B cell (primary cell): ENCODE data around the gene SLC6A6. TPM values are rescaled to one million over a fixed set of nuclear protein-coding genes. Genes with fewer than 3 reads are reported as not detected.

ENCODE experiments used
- ATAC-seq: fragments of 200-7000 bp; cut with Tn5 transposase; one replicate; pipeline ENCODE4 v1.10.0; 2021; ENCODE audit warnings: low read depth, mild to moderate bottlenecking, moderate number of reproducible peaks, moderate library complexity
- CTCF ChIA-PET: fragments of 350-600 bp; sonication (Branson Sonifier 250); formaldehyde crosslinking; loops from one replicate; lab custom pipeline; 2021; ENCODE audit warnings: antibody characterized with exemption, inconsistent platforms; lab: Charles Lee
- POLR2A ChIA-PET: fragments of 350-600 bp; sonication (Branson Sonifier 250); formaldehyde crosslinking; loops from one replicate; lab custom pipeline; 2021; ENCODE audit warnings: antibody characterized with exemption; lab: Charles Lee
- DNase-seq: peaks from one replicate; pipeline ENCODE4 v3.0.0; 2013
- H2AFZ ChIP-seq: 2 replicates; pipeline ENCODE4 v1.6.1; 2012; ENCODE audit warnings: mild to moderate bottlenecking, low read depth, low read length; ENCODE audit not compliant: insufficient read depth, poor library complexity, severe bottlenecking
- H3K27ac ChIP-seq, 2 donors: 1 replicate in 1 of 2; 2 replicates in 1 of 2; pipeline ENCODE4 v1.5.1; 2012 to 2013; ENCODE audit warnings: low read length in 2 of 2, mild to moderate bottlenecking in 2 of 2, moderate library complexity in 1 of 2
- H3K27me3 ChIP-seq, 4 experiments: fragments of 200-600 bp in 1 of 4; sonication (generic) in 1 of 4; replicated peaks in 1 of 4; 1 replicate in 2 of 4; 2 replicates in 2 of 4; pipeline versions ENCODE4 v1.6.1 to v1.7.0; 2013 to 2016; ENCODE audit warnings: low read length in 3 of 4, mild to moderate bottlenecking in 2 of 4, mixed read lengths in 1 of 4, moderate library complexity in 1 of 4; ENCODE audit not compliant: insufficient read depth in 4 of 4, control insufficient read depth in 3 of 4; ENCODE audit errors: control extremely low read depth in 1 of 4
- H3K36me3 ChIP-seq, 2 experiments: replicated peaks in 1 of 2; 1 replicate in 1 of 2; 2 replicates in 1 of 2; pipeline versions ENCODE4 v1.6.1 to v1.7.1; 2013; ENCODE audit warnings: low read length in 1 of 2; ENCODE audit not compliant: insufficient read depth in 2 of 2, control insufficient read depth in 1 of 2; ENCODE audit errors: control extremely low read depth in 1 of 2, extremely low read depth in 1 of 2
- H3K4me1 ChIP-seq, 2 donors: fragments of 200-600 bp in 1 of 2; sonication (generic) in 1 of 2; 1 replicate in 1 of 2; 2 replicates in 1 of 2; pipeline versions ENCODE4 v1.5.1 to v1.6.1; 2013 to 2017; ENCODE audit warnings: low read length in 2 of 2; ENCODE audit not compliant: control insufficient read depth in 2 of 2, insufficient read depth in 2 of 2
- H3K4me2 ChIP-seq: replicated peaks from 2 replicates; pipeline ENCODE3; 2012; ENCODE audit warnings: mild to moderate bottlenecking, low read depth, low read length; ENCODE audit not compliant: poor library complexity, severe bottlenecking
- H3K4me3 ChIP-seq, 5 experiments: fragments of 200-600 bp in 1 of 5; sonication (generic) in 1 of 5; 1 replicate in 3 of 5; 2 replicates in 2 of 5; pipeline versions ENCODE4 v1.5.1 to v1.7.0; 2011 to 2016; ENCODE audit warnings: low read length in 4 of 5, mild to moderate bottlenecking in 4 of 5, low read depth in 2 of 5, control low read depth in 1 of 5, moderate library complexity in 1 of 5; ENCODE audit not compliant: insufficient read depth in 1 of 5; ENCODE audit errors: control extremely low read depth in 1 of 5, extremely low read depth in 1 of 5
- H3K79me2 ChIP-seq: fragments of 200-600 bp; sonication (generic); one replicate; pipeline ENCODE4 v1.6.0; 2016; ENCODE audit warnings: low read length; ENCODE audit not compliant: control insufficient read depth, insufficient read depth
- H3K9ac ChIP-seq: fragments of 200-600 bp; sonication (generic); 2 replicates; pipeline ENCODE4 v1.6.1; 2017; ENCODE audit warnings: mild to moderate bottlenecking, low read length, moderate library complexity
- H3K9me3 ChIP-seq, 3 donors: one replicate each; pipeline versions ENCODE4 v1.6.1 to v1.7.1; 2013; ENCODE audit warnings: low read length in 2 of 3; ENCODE audit not compliant: control insufficient read depth in 2 of 3, insufficient read depth in 1 of 3; ENCODE audit errors: control extremely low read depth in 1 of 3
- H4K20me1 ChIP-seq: 2 replicates; pipeline ENCODE4 v1.6.0; 2012; ENCODE audit warnings: mild to moderate bottlenecking, low read length; ENCODE audit not compliant: insufficient read depth, control insufficient read depth, poor library complexity, severe bottlenecking
- H3K27ac Mint-ChIP-seq: one replicate; pipeline ENCODE4 v1.8.0; 2021; ENCODE audit warnings: mixed read lengths
- H3K27me3 Mint-ChIP-seq: one replicate; pipeline ENCODE4 v1.8.0; 2021; ENCODE audit warnings: mixed read lengths
- H3K4me1 Mint-ChIP-seq: one replicate; pipeline ENCODE4 v1.8.0; 2021; ENCODE audit warnings: mixed read lengths
- H3K4me3 Mint-ChIP-seq: one replicate; pipeline ENCODE4 v1.8.0; 2021; ENCODE audit warnings: mixed read lengths
- H3K9me3 Mint-ChIP-seq: one replicate; pipeline ENCODE4 v1.8.0; 2022; ENCODE audit warnings: mixed read lengths; ENCODE audit not compliant: insufficient read depth
- CTCF ChIP-seq: fragments of 200-600 bp; IDR thresholded peaks from one replicate; pipeline ENCODE4 v1.8.0; 2022; ENCODE audit warnings: antibody characterized with exemption, mild to moderate bottlenecking
- EZH2 ChIP-seq: IDR thresholded peaks from 2 replicates; pipeline ENCODE4 v1.6.1; 2012; ENCODE audit warnings: borderline replicate concordance, low read depth, mild to moderate bottlenecking, moderate library complexity, low read length; ENCODE audit not compliant: insufficient read depth, poor library complexity, severe bottlenecking
- WGBS: methylation state at CpG from one replicate; pipeline ENCODE4 v1.1.5; 2013; ENCODE audit warnings: missing lambda C conversion rate; ENCODE audit not compliant: insufficient coverage; 5-methylcytosine and 5-hydroxymethylcytosine counted together
- intact Hi-C: fragments of 100-400 bp; cut with micrococcal nuclease; formaldehyde crosslinking; loops from one replicate; pipeline ENCODE4 v1.10.0; 2022
- polyA minus RNA-seq: library from RNA; depleted of rRNA, polyadenylated mRNA; stranded (reverse); fragments of >200 nt; gene quantifications from 2 replicates; pipeline ENCODE4 v1.2.3, GENCODE V29; 2012
- polyA plus RNA-seq: library from polyadenylated mRNA; depleted of rRNA; stranded (reverse); fragments of >200 nt; gene quantifications from 2 replicates; pipeline ENCODE4 v1.2.3, GENCODE V29; 2012
- total RNA-seq, 2 donors: library from RNA; stranded (reverse); fragments of 120-200 nt in 1 of 2; gene quantifications; 1 replicate in 1 of 2; 2 replicates in 1 of 2; pipeline versions ENCODE4 v1.2.3 to v1.2.4, GENCODE V29; 2013 to 2022

Gene SLC6A6
- 48.7 and 50.1 TPM in 2 replicates for total RNA-seq
- 15.9 TPM for total RNA-seq (2013)
- 31.3 and 34.2 TPM in 2 replicates for polyA plus RNA-seq
- 34.8 and 54.2 TPM in 2 replicates for polyA minus RNA-seq

- peak within 1 kb of the TSS; percentile 92 for H3K9ac ChIP-seq
- TF ChIP-seq CTCF (peak; percentile 67), EZH2 (no peak)
- intact Hi-C loops = loop anchor here (1.0 to 10.0 kb wide), 8 partner anchors 24 to 508 kb away; partner anchors contain the start of genes CHCHD4, LSM3 and XPC
- H3K27me3 Mint-ChIP-seq = no peaks in the 10 kb centered on the region
- no peaks in the 10 kb centered on the region for H3K27me3 ChIP-seq
- DNase-seq (peak; percentile 97), ATAC-seq (peak; percentile 80)
- ChIA-PET CTCF (interaction anchor here (1.0 to 4.9 kb wide), 11 partner anchors 11 to 199 kb away, joined by 3 to 40 read pairs (median 8); no protein-coding TSS in a partner anchor), POLR2A (interaction anchor here (0.6 to 3.3 kb wide), 8 partner anchors 9 to 730 kb away, joined by 3 to 38 read pairs (median 6); no protein-coding TSS in a partner anchor)
- peaks cover 60% of the 10 kb centered on the region for H3K4me1 Mint-ChIP-seq
- peak within 1 kb of the TSS; percentile 94 for H3K4me2 ChIP-seq
- peak within 1 kb of the TSS; percentile 53 to 87 (median 85) for H3K4me3 ChIP-seq
- H3K4me3 Mint-ChIP-seq = peak within 1 kb of the TSS; percentile 99
- H3K9me3 Mint-ChIP-seq = no peaks in the 10 kb centered on the region
- H4K20me1 ChIP-seq = peaks cover 42% of the 10 kb centered on the region
- no peaks in the 10 kb centered on the region for H3K9me3 ChIP-seq
- under 1% methylated on average over 59 of the region's 59 CpGs for WGBS
- peaks cover 0 to 5% of the 10 kb centered on the region in 2 experiments for H3K36me3 ChIP-seq
- peaks cover 39 to 55% of the 10 kb centered on the region in 2 donors for H3K4me1 ChIP-seq
- H3K27ac Mint-ChIP-seq = peak within 1 kb of the TSS; percentile 98
- H3K27ac ChIP-seq = peak within 1 kb of the TSS; percentile 81 to 89
- peak within 1 kb of the TSS; percentile 92 for H2AFZ ChIP-seq
- peaks cover 45% of the 10 kb centered on the region for H3K79me2 ChIP-seq
Observed at GRCh38 chr3:14402304-14402811, at the start of gene SLC6A6. SLC6A6 (plus strand) TSS chr3:14402606; CDS start chr3:14443635, 41,029 bp downstream.

- H3K36me3 ChIP-seq = no peaks in the 10 kb centered on the region
- H3K4me1 ChIP-seq = no peaks in the 10 kb centered on the region
- no peak overlapping the region for H3K9ac ChIP-seq
- no peak overlapping the region for H3K27ac ChIP-seq
- POLR2A ChIA-PET = no interaction called here
- TF ChIP-seq CTCF (no peak), EZH2 (no peak)
- DNase-seq = no peak
- H2AFZ ChIP-seq = no peak overlapping the region
- no peak for ATAC-seq
- peaks cover 2% of the 10 kb centered on the region for H3K27me3 Mint-ChIP-seq
- H3K27ac Mint-ChIP-seq = no peak overlapping the region
- H3K4me1 Mint-ChIP-seq = no peaks in the 10 kb centered on the region
- H3K4me2 ChIP-seq = no peak overlapping the region
- whole genome bisulfite sequencing = no CpG with 5 or more reads among the region's 1 CpG
- peaks cover 0 to 7% (median 0%) of the 10 kb centered on the region in 3 donors for H3K9me3 ChIP-seq
- intact Hi-C loops = no loop called here
- H3K79me2 ChIP-seq = no peaks in the 10 kb centered on the region
- H4K20me1 ChIP-seq = no peaks in the 10 kb centered on the region
- H3K27me3 ChIP-seq = peaks cover 0 to 3% (median 0%) of the 10 kb centered on the region in 4 experiments
- no peak overlapping the region for H3K4me3 Mint-ChIP-seq
- no peaks in the 10 kb centered on the region for H3K9me3 Mint-ChIP-seq
- CTCF ChIA-PET = no interaction called here
- H3K4me3 ChIP-seq = no peak overlapping the region
Observed at GRCh38 chr3:14353502-14353901, 48.9 kb upstream of the SLC6A6 start.
